Measurements from ENCODE around the gene COMMD8.
"Not testable (repeated sequence)": the region's sequence is repeated elsewhere in the genome, so short reads cannot be mapped to it uniquely, and the experiment has no call there.

Gene COMMD8

GRCh38 chr4:47463235-47463956, at the start of gene COMMD8:
Gene COMMD8, minus strand, starts transcription at chr4:47463702. Its CDS starts 51 bp downstream, at chr4:47463651.
- no peaks in the 10 kb centered on the region for H3K27me3 Mint-ChIP-seq
- peaks cover 6% of the 10 kb centered on the region for H3K36me3 Mint-ChIP-seq (ENCODE audit: low read depth)
- peak within 1 kb of the TSS; percentile 90 for H3K4me3 Mint-ChIP-seq
- H3K9me3 Mint-ChIP-seq = no peaks in the 10 kb centered on the region
- H3K27ac Mint-ChIP-seq = peak within 1 kb of the TSS; percentile 67
- peaks cover 31% of the 10 kb centered on the region for H3K4me1 Mint-ChIP-seq (ENCODE audit: low read depth)

GRCh38 chr4:47510506-47511143, 47.1 kb upstream of the COMMD8 start:
- Mint-ChIP-seq H3K4me1 (ENCODE audit: low read depth) (peaks cover 19% of the 10 kb centered on the region), H3K4me3 (no peak overlapping the region), H3K27ac (no peak overlapping the region), H3K27me3 (no peaks in the 10 kb centered on the region), H3K9me3 (no peaks in the 10 kb centered on the region), H3K36me3 (ENCODE audit: low read depth) (peaks cover 22% of the 10 kb centered on the region)

DNA sequence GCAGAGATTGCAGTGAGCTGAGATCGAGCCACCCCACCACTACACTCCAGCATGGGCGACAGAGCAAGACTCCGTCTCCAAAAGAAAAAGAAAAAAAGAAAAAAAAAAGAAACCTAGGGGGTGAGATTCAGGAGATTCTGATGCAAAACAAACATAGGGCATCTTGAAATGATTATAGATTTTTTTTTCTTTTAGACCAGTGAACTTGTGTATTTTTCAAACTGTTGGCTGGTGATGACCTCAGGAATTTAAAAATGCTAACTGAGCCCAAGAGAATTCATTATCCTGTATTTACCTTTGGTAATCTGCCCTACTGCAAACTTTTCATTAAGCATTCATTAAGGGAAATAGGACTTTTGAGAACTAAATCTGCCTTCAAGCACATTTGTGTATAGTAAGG, 42.2 kb upstream of the COMMD8 start:
- Mint-ChIP-seq H3K27me3 (no peaks in the 10 kb centered on the region), H3K4me3 (no peak overlapping the region), H3K4me1 (ENCODE audit: low read depth) (peaks cover 6% of the 10 kb centered on the region), H3K27ac (no peak overlapping the region), H3K9me3 (no peaks in the 10 kb centered on the region), H3K36me3 (ENCODE audit: low read depth) (peaks cover 4% of the 10 kb centered on the region)

DNA sequence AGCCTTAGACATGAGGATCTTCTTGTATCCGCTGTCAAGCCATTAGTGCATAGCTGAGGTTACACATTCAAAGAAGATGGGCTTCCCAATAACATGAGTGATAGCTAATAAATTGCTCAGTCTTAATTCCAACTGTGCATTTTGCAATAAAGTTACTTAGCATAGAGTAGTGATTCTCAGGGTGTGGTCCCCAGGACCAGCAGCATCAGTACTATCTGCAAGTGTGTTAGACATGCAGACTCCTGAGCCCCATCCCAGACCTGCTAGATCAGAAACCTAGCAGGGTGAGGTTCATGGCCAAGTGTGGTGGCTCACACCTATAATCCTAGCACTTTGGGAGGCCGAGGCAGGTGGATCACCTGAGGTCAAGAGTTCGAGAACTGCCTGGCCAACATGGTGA, 41.6 kb upstream of the COMMD8 start:
- no peaks in the 10 kb centered on the region for H3K27me3 Mint-ChIP-seq
- H3K4me1 Mint-ChIP-seq (ENCODE audit: low read depth) = peaks cover 1% of the 10 kb centered on the region

GRCh38 chr4:47500776-47501175, 37.3 kb upstream of the COMMD8 start:
- Mint-ChIP-seq H3K4me1 (ENCODE audit: low read depth) (peaks cover 7% of the 10 kb centered on the region), H3K4me3 (no peak overlapping the region), H3K27ac (no peak overlapping the region), H3K27me3 (no peaks in the 10 kb centered on the region), H3K9me3 (no peaks in the 10 kb centered on the region), H3K36me3 (ENCODE audit: low read depth) (peaks cover 4% of the 10 kb centered on the region)

More for the DNA sequence above, 41.6 kb upstream of the COMMD8 start:
- Mint-ChIP-seq H3K9me3 (no peaks in the 10 kb centered on the region), H3K27ac (no peak overlapping the region), H3K36me3 (ENCODE audit: low read depth) (peaks cover 4% of the 10 kb centered on the region), H3K4me3 (no peak overlapping the region)

DNA sequence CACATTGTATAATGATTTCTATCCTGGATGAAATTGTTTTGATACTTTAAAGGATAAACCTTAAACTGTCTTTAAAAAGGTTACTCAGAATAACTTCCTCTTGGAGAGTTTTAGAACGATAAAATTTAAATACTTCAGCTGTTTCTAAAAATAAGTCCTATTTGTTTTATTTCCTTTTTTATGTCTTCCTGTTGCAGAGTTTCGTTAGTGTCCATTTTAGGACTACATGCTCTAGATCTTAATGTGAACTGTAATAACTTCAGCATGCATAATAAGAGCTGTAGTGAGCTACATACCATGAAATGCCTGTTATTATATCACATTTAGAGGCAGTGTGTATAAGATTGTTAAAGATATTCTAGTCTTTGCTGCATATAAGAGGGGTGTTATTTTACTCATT, 36.2 kb upstream of the COMMD8 start:
- no peak overlapping the region for H3K27ac Mint-ChIP-seq
- H3K27me3 Mint-ChIP-seq = no peaks in the 10 kb centered on the region
- peaks cover 4% of the 10 kb centered on the region for H3K36me3 Mint-ChIP-seq (ENCODE audit: low read depth)
- H3K4me1 Mint-ChIP-seq (ENCODE audit: low read depth) = peaks cover 7% of the 10 kb centered on the region
- H3K4me3 Mint-ChIP-seq = no peak overlapping the region
- H3K9me3 Mint-ChIP-seq = no peaks in the 10 kb centered on the region

- Mint-ChIP-seq H3K27me3 (no peaks in the 10 kb centered on the region), H3K4me3 (no peak overlapping the region), H3K36me3 (ENCODE audit: low read depth) (peaks cover under 1% of the 10 kb centered on the region), H3K4me1 (ENCODE audit: low read depth) (peaks cover 11% of the 10 kb centered on the region), H3K9me3 (no peaks in the 10 kb centered on the region), H3K27ac (no peak overlapping the region)
These were observed 35.4 kb upstream of the COMMD8 start for GRCh38 chr4:47498899-47499298.

- no peaks in the 10 kb centered on the region for H3K27me3 Mint-ChIP-seq
- H3K27ac Mint-ChIP-seq = no peak overlapping the region
- H3K36me3 Mint-ChIP-seq (ENCODE audit: low read depth) = peaks cover 6% of the 10 kb centered on the region
- H3K4me1 Mint-ChIP-seq (ENCODE audit: low read depth) = peaks cover 38% of the 10 kb centered on the region
- no peaks in the 10 kb centered on the region for H3K9me3 Mint-ChIP-seq
- no peak overlapping the region for H3K4me3 Mint-ChIP-seq
These were observed 30.6 kb upstream of the COMMD8 start for GRCh38 chr4:47494124-47494430.

GRCh38 chr4:47493238-47494123, 30.0 kb upstream of the COMMD8 start:
- H3K9me3 Mint-ChIP-seq = no peaks in the 10 kb centered on the region
- peaks cover 33% of the 10 kb centered on the region for H3K4me1 Mint-ChIP-seq (ENCODE audit: low read depth)
- no peak overlapping the region for H3K27ac Mint-ChIP-seq
- peak overlapping the region; percentile 13 for H3K4me3 Mint-ChIP-seq
- H3K36me3 Mint-ChIP-seq (ENCODE audit: low read depth) = peaks cover 6% of the 10 kb centered on the region
- no peaks in the 10 kb centered on the region for H3K27me3 Mint-ChIP-seq

DNA sequence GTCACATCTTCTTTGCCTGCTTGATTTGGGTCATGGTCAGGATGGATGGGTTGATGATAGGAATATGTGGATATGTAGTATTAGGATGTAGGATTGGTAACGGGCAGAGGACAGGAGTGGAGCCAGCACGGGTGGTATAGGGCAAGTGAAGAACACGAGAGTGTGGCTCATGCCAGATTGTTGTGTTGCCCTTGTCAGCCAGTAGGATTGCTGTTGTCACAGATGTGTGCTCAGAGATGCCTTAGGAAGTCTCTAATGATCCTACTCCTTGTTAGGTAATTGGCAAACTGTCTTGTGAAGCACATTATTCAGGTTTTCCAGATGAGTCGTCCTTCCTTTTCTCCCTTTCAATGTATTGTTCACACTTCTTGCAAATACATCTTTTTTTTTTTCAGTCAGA, 27.0 kb upstream of the COMMD8 start:
- Mint-ChIP-seq H3K27me3 (no peaks in the 10 kb centered on the region), H3K36me3 (ENCODE audit: low read depth) (peaks cover 6% of the 10 kb centered on the region), H3K4me1 (ENCODE audit: low read depth) (peaks cover 39% of the 10 kb centered on the region), H3K4me3 (no peak overlapping the region), H3K27ac (no peak overlapping the region), H3K9me3 (no peaks in the 10 kb centered on the region)

GRCh38 chr4:47488706-47489105, 25.2 kb upstream of the COMMD8 start:
- Mint-ChIP-seq H3K36me3 (ENCODE audit: low read depth) (peaks cover 6% of the 10 kb centered on the region), H3K9me3 (no peaks in the 10 kb centered on the region), H3K4me1 (ENCODE audit: low read depth) (peaks cover 44% of the 10 kb centered on the region), H3K27me3 (no peaks in the 10 kb centered on the region), H3K4me3 (no peak overlapping the region), H3K27ac (no peak overlapping the region)

- not testable (repeated sequence) for H3K36me3 Mint-ChIP-seq (ENCODE audit: low read depth)
These were observed 23.2 kb upstream of the COMMD8 start for GRCh38 chr4:47486727-47487126.

GRCh38 chr4:47486231-47486673, 22.8 kb upstream of the COMMD8 start:
- no peaks in the 10 kb centered on the region for H3K27me3 Mint-ChIP-seq
- H3K27ac Mint-ChIP-seq = no peak overlapping the region
- H3K4me3 Mint-ChIP-seq = peak overlapping the region; percentile 92
- H3K36me3 Mint-ChIP-seq (ENCODE audit: low read depth) = peaks cover under 1% of the 10 kb centered on the region
- peaks cover 39% of the 10 kb centered on the region for H3K4me1 Mint-ChIP-seq (ENCODE audit: low read depth)
- H3K9me3 Mint-ChIP-seq = no peaks in the 10 kb centered on the region

More at GRCh38 chr4:47486727-47487126, 23.2 kb upstream of the COMMD8 start:
- not testable (repeated sequence) for H3K9me3 Mint-ChIP-seq, H3K27me3 Mint-ChIP-seq, H3K27ac Mint-ChIP-seq, H3K4me3 Mint-ChIP-seq
- peaks cover 43% of the 10 kb centered on the region for H3K4me1 Mint-ChIP-seq (ENCODE audit: low read depth)

DNA sequence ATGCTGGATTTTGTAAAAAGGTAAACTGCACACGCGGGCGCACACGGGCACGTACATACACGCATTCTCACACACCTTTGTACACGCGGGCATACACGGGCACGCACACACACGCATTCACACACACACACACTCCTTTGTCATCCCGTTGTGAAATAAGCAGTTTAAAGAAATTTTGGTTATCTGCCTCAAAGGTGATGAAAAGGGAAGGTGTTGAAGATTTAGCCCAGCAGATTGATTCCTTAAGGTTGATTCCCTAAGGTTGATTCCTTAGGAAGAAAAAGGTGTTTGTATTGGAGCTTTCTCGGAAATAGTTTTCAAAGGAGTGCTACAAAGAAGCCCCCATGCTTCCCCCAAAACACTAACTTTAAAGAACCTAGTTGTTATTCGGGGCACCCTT, 22.3 kb upstream of the COMMD8 start:
- Mint-ChIP-seq H3K4me3 (peak overlapping the region; percentile 92), H3K27me3 (no peaks in the 10 kb centered on the region), H3K27ac (peak overlapping the region; percentile 93), H3K4me1 (ENCODE audit: low read depth) (peaks cover 34% of the 10 kb centered on the region), H3K9me3 (no peaks in the 10 kb centered on the region), H3K36me3 (ENCODE audit: low read depth) (no peaks in the 10 kb centered on the region)

Data from stimulated activated naive CD8-positive, alpha-beta T cell treated with anti-CD3 and anti-CD28 coated beads, Interleukin-15, Interleukin-2, amounts not matched to agents 100 ng/mL and 50 ng/mL, for 24 hours (primary cell).